Measurements from ENCODE around the gene MPO. TPM values are rescaled to one million over a fixed set of nuclear protein-coding genes. Genes with fewer than 3 reads are reported as not detected.

MPO gene
- not detected in 2 replicates for total RNA-seq (2021)
- long read RNA-seq: 0 reads

DNA sequence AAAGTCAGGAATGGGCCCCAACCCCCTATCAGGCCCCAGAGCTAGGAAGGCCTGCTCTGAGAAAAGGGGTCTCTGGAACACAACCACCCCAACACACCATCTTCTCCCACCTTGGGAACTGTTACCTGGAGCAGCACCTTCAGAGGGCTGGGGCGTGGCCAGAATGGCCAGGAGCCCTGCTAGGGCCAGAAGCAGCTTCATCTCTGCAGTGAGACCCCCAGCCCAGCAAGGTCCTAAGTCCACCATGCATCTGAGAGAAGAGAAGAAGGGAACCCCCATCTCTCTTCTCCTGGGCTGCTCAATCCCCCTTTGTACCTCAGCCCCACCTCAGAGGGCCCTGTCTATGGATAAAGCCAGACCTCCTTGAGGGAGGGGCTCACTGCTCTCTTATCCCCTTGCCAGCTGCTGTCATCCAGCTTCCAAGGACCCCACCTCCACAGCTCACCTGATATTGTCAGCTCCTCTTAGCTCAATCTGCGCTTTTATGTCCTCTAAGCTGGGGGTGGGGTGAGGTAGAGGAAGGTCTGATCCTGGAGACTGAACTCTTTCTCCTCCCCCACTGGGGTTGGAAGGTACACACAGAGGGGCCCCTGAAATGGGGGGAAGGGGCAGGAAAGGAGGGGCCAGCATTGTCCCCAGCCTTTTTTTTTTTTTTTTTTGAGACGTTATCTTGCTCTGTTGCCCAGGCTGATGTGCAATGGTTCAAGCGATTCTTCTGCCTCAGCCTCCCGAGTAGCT lies at the start of gene MPO:
MPO (minus strand) TSS at position 456 of the 738 bp plus-strand sequence; CDS start at position 279, 177 bp downstream.
- H3K4me2 ChIP-seq (ENCODE audit: insufficient read depth, insufficient read length, low read length): no peak within 1 kb of the TSS
- H3K9me3 Mint-ChIP-seq: no peaks in the 10 kb centered on the region
- no peaks in the 10 kb centered on the region for H3K79me2 ChIP-seq (ENCODE audit: insufficient read depth, low read length)
- H3K27ac ChIP-seq (ENCODE audit: insufficient read length, low read depth, low read length): no peak within 1 kb of the TSS
- no peak within 1 kb of the TSS for H3K23ac ChIP-seq (ENCODE audit: insufficient read length, low read depth, low read length)
- no peaks in the 10 kb centered on the region for H3K23me2 ChIP-seq (ENCODE audit: insufficient read length, low read depth, low read length, poor library complexity, severe bottlenecking)
- H2BK20ac ChIP-seq (ENCODE audit: low read depth, low read length, poor library complexity, severe bottlenecking): no peak within 1 kb of the TSS
- H3K4me3 Mint-ChIP-seq: no peak within 1 kb of the TSS; a peak in 1 of 5 replicates
- peaks cover 22 to 28% of the 10 kb centered on the region in 2 experiments for H3K4me1 Mint-ChIP-seq
- no peaks in the 10 kb centered on the region for H3K27me3 ChIP-seq (ENCODE audit: insufficient read depth, low read length)
- TF ChIP-seq, protein P1, sequence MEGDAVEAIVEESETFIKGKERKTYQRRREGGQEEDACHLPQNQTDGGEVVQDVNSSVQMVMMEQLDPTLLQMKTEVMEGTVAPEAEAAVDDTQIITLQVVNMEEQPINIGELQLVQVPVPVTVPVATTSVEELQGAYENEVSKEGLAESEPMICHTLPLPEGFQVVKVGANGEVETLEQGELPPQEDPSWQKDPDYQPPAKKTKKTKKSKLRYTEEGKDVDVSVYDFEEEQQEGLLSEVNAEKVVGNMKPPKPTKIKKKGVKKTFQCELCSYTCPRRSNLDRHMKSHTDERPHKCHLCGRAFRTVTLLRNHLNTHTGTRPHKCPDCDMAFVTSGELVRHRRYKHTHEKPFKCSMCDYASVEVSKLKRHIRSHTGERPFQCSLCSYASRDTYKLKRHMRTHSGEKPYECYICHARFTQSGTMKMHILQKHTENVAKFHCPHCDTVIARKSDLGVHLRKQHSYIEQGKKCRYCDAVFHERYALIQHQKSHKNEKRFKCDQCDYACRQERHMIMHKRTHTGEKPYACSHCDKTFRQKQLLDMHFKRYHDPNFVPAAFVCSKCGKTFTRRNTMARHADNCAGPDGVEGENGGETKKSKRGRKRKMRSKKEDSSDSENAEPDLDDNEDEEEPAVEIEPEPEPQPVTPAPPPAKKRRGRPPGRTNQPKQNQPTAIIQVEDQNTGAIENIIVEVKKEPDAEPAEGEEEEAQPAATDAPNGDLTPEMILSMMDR (conservative IDR thresholded peaks at IDR 0.05): no peak
- no peak within 1 kb of the TSS for H2BK120ac ChIP-seq (ENCODE audit: low read depth, low read length, poor library complexity, severe bottlenecking)
- H3K27ac Mint-ChIP-seq: peak within 1 kb of the TSS in 1 of 3 experiments; percentile 39; a peak in 1 of 7 replicates
- DNase-seq: no peak
- H3T11ph ChIP-seq (ENCODE audit: low read length): no peak within 1 kb of the TSS
- H3K27me3 Mint-ChIP-seq (ENCODE audit: low read depth): peaks cover 14% of the 10 kb centered on the region
- no peak within 1 kb of the TSS for H2AK5ac ChIP-seq (ENCODE audit: insufficient read length, low read length)
- no peaks in the 10 kb centered on the region for H4K20me1 ChIP-seq (ENCODE audit: control insufficient read depth, insufficient read depth, insufficient read length)
- no peak within 1 kb of the TSS for H2BK12ac ChIP-seq (ENCODE audit: insufficient read length, low read depth, low read length)
- H3K9ac ChIP-seq (ENCODE audit: extremely low read depth, insufficient read length, low read length): no peak within 1 kb of the TSS
- H2AFZ ChIP-seq (ENCODE audit: low read length): no peak within 1 kb of the TSS
- H3K79me1 ChIP-seq (ENCODE audit: insufficient read depth, low read depth, low read length, poor library complexity, severe bottlenecking): no peaks in the 10 kb centered on the region
- H3K4ac ChIP-seq (ENCODE audit: low read depth, low read length): no peak within 1 kb of the TSS
- no peak within 1 kb of the TSS for H2BK5ac ChIP-seq (ENCODE audit: insufficient read length, low read length)
- no peak within 1 kb of the TSS for H3K18ac ChIP-seq (ENCODE audit: insufficient read length, low read depth, low read length)
- no peak within 1 kb of the TSS for H4K91ac ChIP-seq (ENCODE audit: insufficient read length, low read depth, low read length)
- no peak within 1 kb of the TSS for H4K5ac ChIP-seq (ENCODE audit: insufficient read length, low read depth, low read length)
- peaks cover 3% of the 10 kb centered on the region; the same call in 1 of the 2 replicates for H3K4me1 ChIP-seq (ENCODE audit: insufficient read depth, low read length)
- H2BK15ac ChIP-seq (ENCODE audit: low read depth, low read length): no peak within 1 kb of the TSS
- H3K36me3 Mint-ChIP-seq (ENCODE audit: insufficient read depth in 1 of 3, low read depth in 3 of 3): no peaks in the 10 kb centered on the region; a peak in 2 of 7 replicates
- H4K8ac ChIP-seq (replicated peaks; ENCODE audit: insufficient read length, low read depth, low read length): no peak within 1 kb of the TSS
- H3K9me3 ChIP-seq (ENCODE audit: control insufficient read depth, low read depth, low read length): no peaks in the 10 kb centered on the region
- H3K56ac ChIP-seq (ENCODE audit: insufficient read length, low read depth, low read length): no peak within 1 kb of the TSS
- no CpG with 5 or more reads among the region's 5 CpGs for WGBS (ENCODE audit: extremely low coverage, insufficient read length, low lambda C conversion rate)
- no peak within 1 kb of the TSS for H3K14ac ChIP-seq (ENCODE audit: insufficient read depth, low read length)
